ENCODE measurements around the gene SYTL4.
A peak's percentile ranks its signal among the peaks of the same experiment; 100 is the strongest.

SYTL4 gene

GRCh38 chrX:100687546-100687945 is 44.4 kb downstream of the SYTL4 start:
- no peak for DNase-seq

- no peak for DNase-seq
Observed at GRCh38 chrX:100687128-100687527, 44.8 kb downstream of the SYTL4 start.

DNA sequence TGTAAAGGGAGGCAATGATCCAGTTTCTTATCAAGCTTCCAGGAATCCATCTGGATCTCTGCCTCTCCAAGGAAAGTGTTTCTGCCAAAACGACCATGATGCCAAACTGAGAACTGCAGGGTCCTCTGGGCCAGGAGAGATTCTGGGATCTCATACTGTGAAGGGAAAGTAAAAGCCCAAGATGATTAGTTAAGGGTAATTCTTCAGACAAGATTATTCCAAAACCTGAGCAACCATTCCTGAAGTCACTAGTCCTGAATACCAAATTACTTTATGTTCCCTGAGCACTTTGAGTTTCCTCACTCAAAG is 46.0 kb downstream of the SYTL4 start:
- no peak for DNase-seq

DNA sequence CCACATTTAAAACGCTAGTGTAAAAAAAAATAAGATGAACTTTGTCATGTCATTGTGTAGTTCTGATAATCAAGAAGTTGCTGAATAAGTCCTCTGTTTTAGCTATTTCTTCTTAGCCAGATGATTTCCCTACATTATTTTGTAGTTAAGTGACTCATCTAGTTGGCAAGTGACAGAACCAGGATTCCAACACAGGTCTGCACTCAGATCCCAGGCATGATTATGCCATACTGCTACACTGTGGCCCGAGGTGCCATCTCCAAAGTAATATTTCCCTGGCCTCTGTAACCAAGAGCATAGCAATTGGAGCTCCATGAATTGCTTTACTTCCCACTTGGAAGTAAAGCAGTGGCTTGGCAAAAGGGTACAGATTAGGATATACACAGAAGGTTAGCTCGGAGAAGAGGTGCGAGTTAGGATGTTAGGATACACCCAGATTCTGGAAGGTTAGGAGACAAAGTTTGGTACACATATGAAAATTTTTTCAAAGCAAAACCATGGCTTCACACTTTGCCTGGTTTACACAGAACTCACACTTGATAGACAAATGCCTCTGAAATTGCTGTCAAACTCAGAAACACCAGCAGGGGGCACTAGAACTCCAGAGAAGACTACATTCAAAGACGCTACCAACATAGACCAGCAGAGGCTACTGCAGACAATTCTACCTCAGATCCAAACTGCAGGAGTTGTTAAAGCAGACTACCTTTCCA is 46.5 kb downstream of the SYTL4 start:
- DNase-seq: peak; percentile 6

DNA sequence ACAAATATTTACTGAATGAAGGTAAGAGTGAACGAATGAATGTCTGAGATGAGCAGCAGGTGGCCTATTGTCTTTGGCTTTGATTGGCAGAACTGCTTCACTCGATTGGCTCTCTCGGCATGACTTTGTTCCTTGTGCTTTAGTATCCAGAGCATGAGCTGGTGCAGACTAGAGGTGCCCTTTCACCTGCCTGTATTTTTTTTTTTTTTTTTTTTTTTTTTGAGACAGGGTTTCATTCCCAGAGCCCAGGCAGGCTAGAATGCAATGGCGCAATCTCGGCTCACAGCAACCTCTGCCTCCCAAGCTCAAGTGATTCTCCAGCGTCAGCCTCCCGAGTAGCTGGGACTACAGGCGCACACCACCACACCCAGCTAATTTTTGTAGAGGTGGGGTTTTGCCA is 49.0 kb downstream of the SYTL4 start:
- no peak for DNase-seq

DNA sequence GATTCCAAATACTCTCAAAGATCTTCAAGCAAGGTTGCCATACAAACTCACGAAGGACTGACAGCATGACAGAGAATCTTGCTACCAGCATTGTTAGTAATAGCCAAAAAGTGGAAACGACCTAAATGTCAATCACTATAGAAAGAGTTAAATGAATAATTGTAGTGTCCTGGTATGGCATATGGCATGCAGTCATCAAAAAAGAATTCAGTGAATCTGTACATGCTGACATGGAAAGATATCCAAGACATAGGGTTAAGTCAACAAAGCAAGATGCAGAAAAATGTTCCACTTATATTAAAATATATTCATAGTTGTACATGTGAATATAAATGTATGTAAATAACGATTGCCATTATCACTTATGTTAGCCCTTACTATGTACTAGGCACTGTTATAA is 50.3 kb downstream of the SYTL4 start:
- DNase-seq: no peak

DNA sequence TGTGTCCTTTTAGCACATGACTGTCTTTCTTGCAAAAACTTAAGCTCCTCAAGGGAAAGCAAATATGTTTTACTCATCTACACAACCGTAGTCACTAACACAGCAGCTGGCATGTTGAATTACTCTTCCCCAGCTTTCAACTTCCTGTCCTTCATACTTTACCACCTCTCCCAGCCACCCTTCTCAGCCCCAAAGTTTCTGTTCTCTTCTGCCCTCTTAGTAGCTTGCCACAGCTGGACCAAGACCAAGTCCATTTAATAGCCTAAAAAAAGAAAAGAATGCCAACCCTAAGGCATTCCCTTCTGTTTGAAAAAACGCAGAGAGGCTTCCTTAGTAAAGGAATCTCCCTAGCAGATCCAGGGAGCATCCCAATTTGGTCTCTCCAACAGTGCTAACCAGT is 51.2 kb downstream of the SYTL4 start:
- DNase-seq: no peak

DNA sequence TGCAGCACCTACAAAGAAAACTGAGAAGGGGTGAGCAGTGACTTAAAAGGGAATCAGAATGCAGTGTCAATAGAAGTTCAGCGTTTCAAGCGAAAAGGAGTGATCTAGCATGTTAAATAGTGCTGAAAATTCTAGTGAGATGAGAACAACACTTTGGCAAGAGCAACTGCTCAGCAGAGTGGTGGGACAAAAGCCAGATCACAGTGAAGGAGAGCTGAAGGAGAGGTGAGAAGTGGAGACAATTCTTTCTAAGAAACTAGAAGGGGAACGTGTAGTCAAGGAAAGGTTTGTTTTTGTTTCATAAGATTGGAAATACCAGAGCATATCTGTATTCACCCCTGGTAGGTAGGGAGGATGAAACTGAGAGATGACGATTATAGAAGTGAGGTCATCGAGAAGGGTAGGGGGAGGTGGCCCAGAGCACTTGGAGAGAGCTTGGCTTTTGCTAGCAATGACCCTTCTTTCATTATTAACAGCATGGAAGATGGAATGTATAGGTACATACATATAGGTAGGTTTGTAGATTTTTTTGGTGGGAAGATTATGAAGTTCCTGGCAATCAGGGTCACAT is 54.2 kb downstream of the SYTL4 start:
- no peak for DNase-seq

DNA sequence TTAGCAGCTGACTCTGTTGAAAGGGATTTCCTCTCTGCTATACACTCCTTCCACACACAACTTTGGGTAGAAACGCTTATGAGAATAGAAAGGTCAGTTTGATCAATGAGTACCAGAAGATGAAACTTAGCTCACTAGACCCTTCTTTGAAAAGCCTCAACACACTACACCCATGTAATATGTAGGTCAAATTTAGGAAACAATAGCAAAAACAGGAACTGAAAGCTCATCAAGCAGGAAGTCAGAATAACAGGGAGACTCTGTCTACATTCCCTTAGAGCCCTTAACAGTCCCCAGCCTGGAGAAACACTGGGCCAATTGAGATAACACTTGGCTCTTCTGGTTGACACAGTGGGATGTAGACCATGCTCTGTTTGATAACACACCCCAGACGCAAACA is 57.2 kb downstream of the SYTL4 start:
- DNase-seq: no peak

DNA sequence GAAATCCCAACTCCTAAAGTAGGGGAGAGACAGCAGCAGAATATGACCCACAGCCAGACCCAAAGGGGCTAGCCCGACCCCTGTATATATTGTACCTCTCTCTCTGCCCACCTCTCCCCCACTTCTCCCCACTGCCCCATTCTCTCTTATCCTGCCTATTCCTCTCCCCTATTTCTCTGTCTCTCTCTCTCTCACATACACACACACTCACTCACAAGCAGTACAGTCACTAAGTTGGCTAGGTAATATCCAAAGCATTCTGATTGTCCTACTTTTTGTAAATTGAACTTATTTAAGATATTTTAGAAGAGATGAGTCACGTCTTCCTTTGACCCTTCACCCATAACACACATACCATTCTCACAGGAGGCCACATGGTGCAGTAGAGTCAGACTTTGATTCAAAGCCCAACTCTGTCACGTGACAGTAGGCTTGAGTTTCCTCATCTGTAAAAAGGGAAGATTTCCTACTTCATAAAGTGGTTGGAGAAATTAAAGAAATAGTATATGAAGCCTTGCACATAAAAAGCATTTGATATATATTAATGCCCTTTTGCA is 58.4 kb downstream of the SYTL4 start:
- no peak for DNase-seq

- DNase-seq: no peak
Observed at GRCh38 chrX:100672966-100673365, 59.0 kb downstream of the SYTL4 start.

GRCh38 chrX:100663642-100664041 is 68.3 kb downstream of the SYTL4 start:
- DNase-seq: no peak

DNA sequence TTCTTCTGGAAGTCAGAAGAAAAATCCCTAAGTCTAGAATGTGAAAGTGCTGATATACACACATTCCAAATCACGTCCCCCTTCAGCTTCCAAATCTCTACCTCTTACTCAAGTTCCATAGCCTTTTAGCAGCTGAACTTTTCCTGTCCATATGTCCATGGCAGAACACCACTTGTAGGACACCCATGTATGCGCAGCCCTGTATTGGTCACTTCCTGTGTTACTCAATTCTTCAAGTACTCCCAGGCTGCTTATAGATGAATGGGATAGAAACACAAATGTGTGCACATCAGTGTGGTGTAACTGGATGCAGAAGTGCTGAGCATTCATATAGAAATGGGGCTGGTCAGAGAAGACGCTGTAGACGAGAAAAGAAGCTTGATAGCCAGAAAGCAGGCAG is 69.1 kb downstream of the SYTL4 start:
- DNase-seq: no peak

- no peak for DNase-seq
Observed at GRCh38 chrX:100662170-100662569, 69.8 kb downstream of the SYTL4 start.

DNA sequence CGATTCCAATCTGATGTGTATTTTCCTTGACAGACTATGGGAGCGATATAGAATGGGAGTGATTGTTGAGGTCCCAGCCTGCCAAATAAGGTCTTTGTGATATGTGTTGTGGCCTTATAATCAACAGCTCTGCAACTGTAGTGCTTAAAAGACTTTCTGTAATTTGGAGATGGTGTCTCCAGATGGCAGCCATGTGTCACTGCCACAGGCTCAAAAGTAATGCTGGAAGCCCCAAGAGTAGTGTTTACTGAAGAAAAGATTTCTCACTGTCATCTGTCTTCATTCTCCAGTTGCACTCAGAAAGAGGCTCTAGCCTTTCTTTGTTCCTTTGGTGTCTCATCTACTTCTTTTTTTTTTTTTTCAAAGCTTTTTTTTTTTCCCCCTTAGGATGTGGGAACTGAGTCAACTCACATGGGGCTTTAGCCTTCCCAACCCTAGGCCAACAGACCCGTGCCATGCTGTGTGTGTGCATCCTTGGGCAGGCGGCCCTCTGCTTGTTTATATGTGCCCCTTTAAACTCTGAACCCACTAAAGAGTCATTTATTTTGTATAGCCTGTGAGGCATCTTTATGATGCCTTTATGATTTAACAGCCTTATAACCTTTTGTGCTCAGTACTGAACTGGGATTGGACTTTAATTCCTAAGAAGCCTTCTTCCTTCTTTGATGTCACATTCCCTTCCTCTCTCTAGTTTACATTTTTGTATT is 72.3 kb downstream of the SYTL4 start:
- no peak for DNase-seq

DNA sequence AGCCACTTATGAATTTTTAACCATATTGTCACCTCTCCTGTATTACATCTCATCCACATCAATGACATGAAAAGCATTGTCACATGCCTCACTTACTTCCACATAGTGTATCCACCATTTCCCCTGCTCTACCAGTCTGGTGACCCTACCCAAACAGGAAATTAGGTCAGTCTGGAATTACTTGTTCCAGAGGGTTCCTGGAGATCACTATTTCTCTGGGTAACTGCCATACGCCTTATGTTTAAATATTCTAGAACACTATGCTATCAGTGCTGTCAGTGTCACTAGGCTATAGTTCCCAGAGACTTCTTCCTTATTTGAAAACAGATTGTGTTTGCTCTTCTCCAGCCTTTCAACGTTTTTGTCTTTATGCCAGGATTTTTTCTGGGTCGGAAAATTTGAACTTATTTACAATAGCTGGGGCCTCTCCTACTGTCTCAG is 73.0 kb downstream of the SYTL4 start:
- no peak for DNase-seq

DNA sequence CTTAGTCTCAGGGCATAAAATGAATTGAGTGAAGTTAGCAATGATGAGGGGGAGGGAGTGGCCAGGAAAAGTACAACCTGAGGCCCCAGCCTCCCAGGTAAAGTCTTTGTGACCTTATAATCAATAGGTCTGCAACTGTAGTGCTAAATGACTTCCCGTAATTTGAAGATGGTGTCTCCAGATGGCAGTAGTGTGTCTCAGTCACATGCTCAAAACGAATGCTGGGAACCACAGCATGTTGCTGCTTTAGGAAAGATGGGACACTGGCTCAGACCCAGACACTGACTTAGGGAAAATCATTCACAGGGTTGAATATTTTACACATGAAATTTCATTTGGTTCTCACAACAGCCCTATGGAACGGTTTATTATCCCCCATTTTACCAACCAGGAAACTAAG is 77.7 kb downstream of the SYTL4 start:
- DNase-seq: no peak

GRCh38 chrX:100652266-100652665 is 79.7 kb downstream of the SYTL4 start:
- DNase-seq: no peak

- no peak for DNase-seq
Observed at GRCh38 chrX:100650841-100651240, 81.1 kb downstream of the SYTL4 start.

DNA sequence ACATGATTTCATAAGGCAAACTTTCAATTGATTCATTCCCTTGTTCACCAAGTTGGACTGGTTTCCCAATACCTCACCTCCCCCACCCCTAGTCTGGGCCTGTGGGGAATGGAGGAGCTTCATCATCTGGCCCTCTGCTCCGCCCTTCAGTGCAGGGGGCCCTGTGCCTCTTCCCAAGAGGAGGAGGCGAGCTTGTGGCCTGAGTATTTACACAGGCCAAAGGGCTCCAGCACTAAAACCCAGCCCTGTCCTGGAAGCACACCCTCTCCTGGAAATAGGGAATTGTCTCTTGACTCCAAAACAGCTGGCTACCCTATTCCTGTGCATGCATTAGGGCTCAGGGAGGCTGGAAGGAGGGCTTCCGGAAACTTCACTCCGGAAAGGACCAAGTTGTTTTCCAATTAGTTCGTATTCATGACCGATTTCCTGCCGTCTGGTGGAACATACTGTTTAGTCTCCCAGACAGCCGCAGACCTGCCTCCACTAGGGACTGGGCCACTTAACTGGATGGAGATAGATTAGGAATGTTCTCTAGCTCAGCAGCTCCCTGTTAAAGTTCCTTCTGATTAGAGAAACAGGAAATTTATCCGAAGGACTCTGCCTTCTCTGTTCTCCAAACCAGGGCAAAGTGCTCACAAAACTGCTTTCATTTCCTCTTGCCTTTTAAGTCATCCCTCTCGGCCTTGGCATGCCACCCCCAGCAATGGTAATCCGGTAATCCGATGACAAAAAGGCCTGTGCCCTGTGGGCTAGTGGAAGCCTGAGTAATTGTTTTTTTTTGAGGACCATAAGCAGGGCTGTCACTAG is 82.2 kb downstream of the SYTL4 start:
- DNase-seq: no peak

GRCh38 chrX:100648458-100649417 is 83.2 kb downstream of the SYTL4 start:
- no peak for DNase-seq

DNA sequence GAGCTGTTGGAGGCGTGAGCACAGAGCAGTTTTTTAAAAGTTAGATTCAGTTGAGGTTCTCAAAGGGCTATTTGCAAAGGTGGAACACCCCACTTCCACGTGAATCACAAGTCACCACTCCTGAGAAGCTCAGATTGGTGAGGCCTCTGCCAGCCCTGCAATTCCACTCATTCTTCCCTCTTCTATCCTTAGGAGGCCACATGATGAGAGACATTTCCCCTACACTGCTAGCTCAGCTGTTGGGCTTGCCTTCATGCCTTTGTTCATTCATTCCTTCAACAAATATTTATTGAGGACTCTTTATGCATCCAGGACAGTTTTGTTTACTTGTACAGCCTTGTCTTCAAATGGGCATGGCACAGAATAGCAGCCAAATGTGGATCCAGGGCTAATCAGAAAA is 84.2 kb downstream of the SYTL4 start:
- no peak for DNase-seq

All from SHP77 treated with DMSO at 0.1 percent for 48 hours (cell line).